ENCODE measurements around the gene DGKQ. TPM values are rescaled to one million over a fixed set of nuclear protein-coding genes. Genes with fewer than 3 reads are reported as not detected.

Gene DGKQ
- total and polyA plus RNA-seq, 2 of the 13 experiments (the other 11 are each of a cell fraction or from before 2014, with no cell fraction given) = 4.5 to 7.2 TPM

DNA sequence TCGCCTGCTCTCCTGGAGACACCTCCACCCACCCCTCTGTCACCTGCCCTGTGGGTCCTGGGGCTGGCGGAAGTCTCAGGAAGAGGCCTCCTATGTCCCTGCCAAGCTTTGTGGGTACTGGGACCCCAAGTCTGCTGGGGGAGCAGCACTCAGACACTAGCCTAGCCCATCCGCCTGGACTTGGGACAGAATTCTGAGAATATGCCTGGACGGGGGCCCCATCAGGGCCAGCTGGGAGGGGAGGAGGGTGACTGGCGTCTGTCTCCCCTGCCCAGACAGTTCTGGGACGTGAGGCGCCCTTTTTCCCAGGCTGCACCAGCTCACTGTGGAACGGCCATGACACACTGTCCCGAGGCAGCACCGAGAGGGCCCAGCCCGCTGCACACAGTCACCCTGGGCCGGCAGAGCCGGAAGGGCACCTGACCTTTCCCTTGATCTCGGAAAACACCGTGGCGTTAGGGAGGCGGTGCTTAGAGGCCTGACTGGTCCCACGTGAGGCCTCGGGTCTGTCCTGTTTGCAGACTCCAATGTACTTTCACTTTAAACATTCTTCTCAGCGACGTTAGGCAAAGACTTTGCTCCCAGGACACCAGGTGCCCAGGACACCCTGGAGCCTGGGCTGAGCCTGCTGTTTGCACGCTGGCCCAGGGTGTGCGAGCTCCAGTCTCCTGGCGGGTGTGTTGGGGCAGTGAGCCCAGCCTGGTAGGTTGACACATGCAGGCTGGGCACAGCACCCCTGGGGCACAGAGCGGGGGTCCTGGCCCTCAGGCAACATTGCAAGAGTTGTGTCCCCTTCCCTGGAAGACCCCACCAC, 19.1 kb upstream of the DGKQ start (continued):
- TF ChIP-seq DR1 (CRISPR knock-in tag; IDR thresholded peaks at IDR 0.05) (peak; percentile 72; the same call in 1 of the 2 replicates), ZBTB25 (CRISPR knock-in tag; IDR thresholded peaks at IDR 0.05) (peak; percentile 84), HMG20A (CRISPR knock-in tag; IDR thresholded peaks at IDR 0.05; ENCODE audit: borderline replicate concordance) (peak; percentile 82; the same call in 1 of the 2 replicates), ZNF501 (CRISPR knock-in tag; IDR thresholded peaks at IDR 0.05) (peak; percentile 84), CSRNP1 (CRISPR knock-in tag; IDR thresholded peaks at IDR 0.05) (0 out of 2 replicates have a peak, but pooled peaks have one; percentile 5), HOXA3 (CRISPR knock-in tag; IDR thresholded peaks at IDR 0.05) (peak; percentile 82), ZNF709 (CRISPR knock-in tag; IDR thresholded peaks at IDR 0.05) (peak; percentile 71), ZFY (CRISPR knock-in tag; IDR thresholded peaks at IDR 0.05) (peak; percentile 73), MXD1 (CRISPR knock-in tag; IDR thresholded peaks at IDR 0.05) (peak; percentile 20; the same call in 1 of the 2 replicates), ZNF556 (CRISPR knock-in tag; IDR thresholded peaks at IDR 0.05; ENCODE audit: borderline replicate concordance) (peak; percentile 38; the same call in 1 of the 2 replicates), NR3C1 (CRISPR knock-in tag; IDR thresholded peaks at IDR 0.05) (no peak), ETV6 (CRISPR knock-in tag; conservative IDR thresholded peaks at IDR 0.05) (no peak; the same call in 1 of the 2 replicates), WIZ (CRISPR knock-in tag; IDR thresholded peaks at IDR 0.05) (0 out of 2 replicates have a peak, but pooled peaks have one; percentile 32), GATAD2A (CRISPR knock-in tag; IDR thresholded peaks at IDR 0.05) (peak; percentile 90), SIX1 (CRISPR knock-in tag; IDR thresholded peaks at IDR 0.05; ENCODE audit: borderline replicate concordance) (peak; percentile 57; the same call in 1 of the 2 replicates), GTF2F1 (IDR thresholded peaks at IDR 0.05; ENCODE audit: low read length) (0 out of 2 replicates have a peak, but pooled peaks have one; percentile 75), HHEX (CRISPR knock-in tag; IDR thresholded peaks at IDR 0.05) (no peak), ZBTB21 (CRISPR knock-in tag; IDR thresholded peaks at IDR 0.05) (0 out of 2 replicates have a peak, but pooled peaks have one; percentile 9), SP2 (CRISPR knock-in tag; IDR thresholded peaks at IDR 0.05) (no peak)
